BE2C (cell line): ENCODE results near the gene EIF3A.

Experiments
- DNase-seq: peaks from one replicate; pipeline ENCODE4 v3.0.0-alpha.2; 2020
- H3K27me3 ChIP-seq: fragments of 250-450 bp; sonication (Bioruptor Pico); 2 replicates; pipeline ENCODE4 v1.5.1; 2020; ENCODE audit warnings: mild to moderate bottlenecking
- H3K36me3 ChIP-seq: fragments of 250-450 bp; sonication (Bioruptor Pico); 2 replicates; pipeline ENCODE4 v1.5.1; 2020; ENCODE audit warnings: mild to moderate bottlenecking
- H3K4me1 ChIP-seq: fragments of 250-450 bp; sonication (Bioruptor Pico); 2 replicates; pipeline ENCODE4 v1.5.1; 2020
- H3K4me3 ChIP-seq: 2 replicates; pipeline ENCODE4 v1.5.1; 2011; ENCODE audit warnings: low read depth, low read length
- H3K9me3 ChIP-seq: fragments of 250-450 bp; sonication (Bioruptor Pico); 2 replicates; pipeline ENCODE4 v1.5.1; 2020
- CTCF ChIP-seq: IDR thresholded peaks from 2 replicates; pipeline ENCODE4 v1.5.1; 2012; ENCODE audit warnings: mild to moderate bottlenecking, low read depth, low read length

EIF3A gene

GRCh38 chr10:119070395-119071165 is 10.0 kb downstream of the EIF3A start:
- Histone ChIP-seq H3K27me3 (no peaks in the 10 kb centered on the region), H3K36me3 (peaks cover 79% of the 10 kb centered on the region), H3K4me3 (no peak overlapping the region), H3K4me1 (no peaks in the 10 kb centered on the region), H3K9me3 (no peaks in the 10 kb centered on the region)
- no peak for DNase-seq
- TF ChIP-seq CTCF = no peak

GRCh38 chr10:119061926-119062325 is 18.7 kb downstream of the EIF3A start:
- Histone ChIP-seq H3K36me3 (peaks cover 94% of the 10 kb centered on the region), H3K9me3 (no peaks in the 10 kb centered on the region), H3K4me3 (no peak overlapping the region), H3K4me1 (no peaks in the 10 kb centered on the region), H3K27me3 (no peaks in the 10 kb centered on the region)
- no peak for DNase-seq
- no peak for TF ChIP-seq CTCF

GRCh38 chr10:119061352-119061751 is 19.3 kb downstream of the EIF3A start:
- Histone ChIP-seq H3K27me3 (no peaks in the 10 kb centered on the region), H3K9me3 (no peaks in the 10 kb centered on the region), H3K4me3 (no peak overlapping the region), H3K36me3 (peaks cover 95% of the 10 kb centered on the region), H3K4me1 (no peaks in the 10 kb centered on the region)
- no peak for DNase-seq
- TF ChIP-seq CTCF = no peak

GRCh38 chr10:119060107-119060506 is 20.5 kb downstream of the EIF3A start:
- peaks cover 95% of the 10 kb centered on the region for H3K36me3 ChIP-seq
- no peaks in the 10 kb centered on the region for H3K9me3 ChIP-seq
- DNase-seq = no peak
- no peaks in the 10 kb centered on the region for H3K4me1 ChIP-seq
- no peaks in the 10 kb centered on the region for H3K27me3 ChIP-seq
- no peak overlapping the region for H3K4me3 ChIP-seq
- TF ChIP-seq CTCF = no peak

- Histone ChIP-seq H3K4me3 (no peak overlapping the region), H3K9me3 (no peaks in the 10 kb centered on the region), H3K36me3 (peaks cover 95% of the 10 kb centered on the region), H3K27me3 (no peaks in the 10 kb centered on the region), H3K4me1 (no peaks in the 10 kb centered on the region)
- TF ChIP-seq CTCF = no peak
- no peak for DNase-seq
Measured at GRCh38 chr10:119059557-119059956, 21.1 kb downstream of the EIF3A start.

- H3K27me3 ChIP-seq = no peaks in the 10 kb centered on the region
- no peak for DNase-seq
- peaks cover 95% of the 10 kb centered on the region for H3K36me3 ChIP-seq
- H3K9me3 ChIP-seq = no peaks in the 10 kb centered on the region
- H3K4me1 ChIP-seq = no peaks in the 10 kb centered on the region
- no peak for TF ChIP-seq CTCF
- H3K4me3 ChIP-seq = no peak overlapping the region
Measured at GRCh38 chr10:119058010-119058409, 22.6 kb downstream of the EIF3A start.
